Anterior cingulate cortex (tissue), 58 donors: ENCODE measurements around the gene LRRC42.
"Not testable (repeated sequence)": the region's sequence is repeated elsewhere in the genome, so short reads cannot be mapped to it uniquely, and the experiment has no call there.

Experiments
- DNase-seq, 58 donors: peaks; one replicate each; lab custom pipeline; 2025; lab: John Stamatoyannopoulos, UW

The LRRC42 gene

GRCh38 chr1:53964109-53964508 lies 18.0 kb downstream of the LRRC42 start:
- peak in 1 of 58 donors; percentile 18 for DNase-seq

GRCh38 chr1:53966794-53967193 lies 20.6 kb downstream of the LRRC42 start:
- DNase-seq: no peak

DNA sequence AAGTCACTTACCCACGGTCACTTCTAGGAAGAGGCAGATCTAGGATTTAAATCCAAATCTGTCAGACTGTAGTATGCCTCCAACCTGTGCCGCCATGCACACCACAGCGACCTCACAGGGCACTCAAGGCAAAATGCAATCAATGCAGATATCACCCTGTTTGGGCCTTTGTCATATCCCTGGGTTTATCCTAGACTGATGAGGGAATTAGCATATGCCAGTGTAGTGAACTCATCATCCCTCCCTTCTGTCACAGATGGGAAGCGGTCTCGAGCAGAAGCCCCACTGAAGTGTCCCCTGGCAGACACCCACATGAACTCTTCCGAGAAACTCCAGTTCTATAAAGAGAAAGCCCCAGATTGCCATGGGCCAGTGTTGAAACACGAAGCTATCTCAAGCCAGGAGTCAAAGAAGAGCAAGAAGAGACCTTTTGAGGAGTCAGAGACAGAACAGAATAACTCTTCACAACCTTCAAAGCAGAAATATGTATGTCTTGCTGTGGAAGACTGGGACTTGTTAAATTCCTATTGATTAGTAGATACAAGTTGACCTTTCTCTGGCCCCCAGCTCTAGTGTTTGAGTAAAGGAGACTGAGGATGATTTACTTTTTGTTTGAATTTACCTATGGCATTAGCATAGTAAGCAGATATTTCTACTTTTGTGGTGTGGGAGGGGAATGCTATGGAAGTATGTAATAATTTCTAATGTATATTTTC lies 21.4 kb downstream of the LRRC42 start:
- DNase-seq: no peak

DNA sequence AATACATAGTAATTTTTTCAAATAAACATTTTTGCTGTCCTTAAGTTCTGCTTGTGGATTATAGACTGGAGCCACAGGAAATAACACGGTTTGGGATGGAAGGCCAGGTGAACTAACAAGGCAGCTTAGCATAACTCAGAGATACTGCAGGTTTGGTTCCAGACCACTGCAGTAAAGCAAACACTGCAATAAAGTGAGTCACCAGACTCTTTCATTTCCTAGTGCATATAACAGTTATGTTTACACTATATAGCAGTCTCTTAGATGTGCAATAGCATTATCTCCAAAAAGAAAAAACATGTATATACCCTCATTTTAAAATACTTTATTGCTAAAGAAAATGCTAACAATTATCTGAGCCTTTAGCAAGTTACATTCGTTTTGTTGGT lies 22.0 kb downstream of the LRRC42 start:
- DNase-seq: no peak

DNA sequence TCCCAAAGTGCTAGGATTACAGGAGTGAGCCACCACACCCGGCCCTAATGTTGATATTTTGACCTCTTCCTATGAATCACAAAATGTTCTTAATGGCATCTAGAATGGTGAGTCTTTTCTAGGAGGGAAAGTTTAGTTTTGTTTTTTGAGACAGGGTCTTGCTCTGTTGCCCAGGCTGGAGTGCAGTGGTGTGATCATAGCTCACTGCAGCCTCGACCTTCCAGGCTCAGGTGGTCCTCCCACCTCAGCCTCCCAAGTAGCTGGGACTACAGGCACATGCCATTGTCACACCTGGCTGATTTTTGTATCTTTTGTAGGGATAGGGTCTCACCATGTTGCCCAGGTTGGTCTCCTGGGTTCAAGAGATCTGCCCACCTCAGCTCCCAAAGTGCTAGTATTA lies 23.2 kb downstream of the LRRC42 start:
- DNase-seq: not testable (repeated sequence)

GRCh38 chr1:53971718-53972117 lies 25.6 kb downstream of the LRRC42 start:
- DNase-seq: no peak

DNA sequence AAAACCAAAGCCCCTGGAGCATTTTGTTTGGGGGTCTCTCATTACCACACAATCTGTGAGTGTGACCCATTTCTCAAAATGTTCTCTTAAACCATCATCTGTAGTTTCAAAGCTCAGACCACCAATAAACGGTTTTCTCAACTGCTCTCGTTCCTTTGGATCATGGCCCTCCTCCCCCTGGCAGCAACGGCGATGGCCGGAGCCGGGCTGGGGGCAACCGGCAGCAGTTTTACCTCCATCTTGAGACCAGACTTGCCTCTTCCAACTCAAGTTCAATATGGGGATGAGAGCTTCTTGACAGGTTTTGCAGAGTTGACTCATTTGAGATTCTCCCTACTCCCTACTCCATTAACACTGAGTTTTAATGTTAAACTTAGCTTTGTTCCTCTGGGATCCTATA lies 29.7 kb downstream of the LRRC42 start:
- DNase-seq: no peak

- no peak for DNase-seq
Observed at GRCh38 chr1:53979712-53980450, 33.7 kb downstream of the LRRC42 start.

GRCh38 chr1:53981220-53981619 lies 35.1 kb downstream of the LRRC42 start:
- no peak for DNase-seq

- peak in 8 of 58 donors; percentile 4 to 28 (median 10) for DNase-seq
Observed at GRCh38 chr1:53982034-53982762, 36.0 kb downstream of the LRRC42 start.

- DNase-seq: no peak
Observed at GRCh38 chr1:53982763-53983104, 36.6 kb downstream of the LRRC42 start.

- DNase-seq: no peak
Observed at GRCh38 chr1:53984726-53985125, 38.6 kb downstream of the LRRC42 start.

DNA sequence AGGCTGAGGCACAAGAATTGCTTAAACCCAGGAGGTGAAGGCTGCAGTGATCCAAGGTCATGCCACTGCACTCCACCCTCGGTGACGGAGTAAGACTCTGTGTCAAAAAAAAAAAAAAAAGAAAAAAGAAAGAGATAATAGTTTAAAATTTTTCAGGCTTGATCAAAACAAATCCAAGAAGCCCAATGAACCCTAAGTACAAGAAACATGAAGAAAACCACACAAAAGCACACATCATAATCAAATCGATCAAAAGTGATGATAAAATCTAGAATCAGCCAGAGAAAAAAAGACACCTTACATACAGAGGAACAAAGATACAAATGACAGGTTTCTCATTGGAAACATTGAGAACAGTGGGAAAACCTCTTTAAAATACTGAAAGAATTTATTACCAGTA lies 40.3 kb downstream of the LRRC42 start:
- DNase-seq: no peak

DNA sequence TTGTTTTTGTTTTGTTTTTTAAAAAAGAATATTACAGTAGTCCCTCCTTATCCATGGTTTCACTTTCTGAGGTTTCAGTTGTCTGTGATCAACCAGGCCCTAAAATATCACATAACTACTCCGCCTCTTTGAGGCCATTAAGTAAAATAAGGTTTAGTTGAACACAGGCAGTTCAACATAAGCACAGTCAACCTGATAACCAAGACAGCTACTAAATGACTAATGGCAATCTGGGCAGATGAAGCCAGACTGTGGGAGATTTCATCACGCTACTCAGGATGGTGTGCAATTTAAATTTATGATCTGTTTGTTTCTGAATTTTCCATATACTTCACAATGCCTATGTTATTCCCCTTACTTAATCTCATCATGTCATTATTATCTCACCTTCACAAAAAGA lies 41.7 kb downstream of the LRRC42 start:
- no peak for DNase-seq

GRCh38 chr1:53992085-53992874 lies 46.1 kb downstream of the LRRC42 start:
- DNase-seq: peak in 1 of 58 donors; percentile 1

DNA sequence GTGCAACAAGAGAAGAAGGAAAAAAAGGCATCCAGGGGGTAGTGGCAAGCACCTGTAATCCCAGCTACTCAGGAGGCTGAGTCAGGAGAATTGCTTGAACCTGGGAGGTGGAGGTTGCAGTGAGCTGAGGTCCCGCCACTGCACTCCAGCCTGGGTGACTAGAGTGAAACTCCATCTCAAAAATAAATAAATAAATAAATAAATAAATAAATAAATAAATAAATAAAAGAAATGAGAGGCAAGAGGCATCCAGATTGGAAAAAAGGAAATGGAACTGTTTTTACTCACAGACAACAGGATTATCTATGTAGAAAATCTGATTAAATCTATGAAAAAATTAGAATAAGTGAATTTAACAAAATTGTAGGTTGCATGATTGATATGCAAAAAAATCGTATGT lies 48.4 kb downstream of the LRRC42 start:
- not testable (repeated sequence) for DNase-seq

DNA sequence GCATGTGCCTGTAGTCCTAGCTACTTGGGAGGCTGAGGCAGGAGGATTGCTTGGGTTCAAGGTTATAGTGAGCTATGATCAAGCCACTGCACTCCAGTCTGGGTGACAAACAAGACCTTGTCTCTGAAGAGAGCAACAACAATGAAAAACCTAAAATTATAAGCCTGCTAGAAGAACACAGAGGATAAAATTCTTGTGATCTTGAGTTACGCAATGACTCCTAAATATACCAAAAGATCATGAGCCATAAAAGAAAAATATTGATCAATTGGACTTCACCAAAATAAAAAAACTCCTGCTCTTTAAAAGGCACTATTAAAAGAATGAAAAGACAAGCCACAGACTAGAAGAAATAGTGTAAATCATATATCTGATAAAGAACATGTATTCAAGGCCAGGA lies 49.5 kb downstream of the LRRC42 start:
- DNase-seq: no peak

DNA sequence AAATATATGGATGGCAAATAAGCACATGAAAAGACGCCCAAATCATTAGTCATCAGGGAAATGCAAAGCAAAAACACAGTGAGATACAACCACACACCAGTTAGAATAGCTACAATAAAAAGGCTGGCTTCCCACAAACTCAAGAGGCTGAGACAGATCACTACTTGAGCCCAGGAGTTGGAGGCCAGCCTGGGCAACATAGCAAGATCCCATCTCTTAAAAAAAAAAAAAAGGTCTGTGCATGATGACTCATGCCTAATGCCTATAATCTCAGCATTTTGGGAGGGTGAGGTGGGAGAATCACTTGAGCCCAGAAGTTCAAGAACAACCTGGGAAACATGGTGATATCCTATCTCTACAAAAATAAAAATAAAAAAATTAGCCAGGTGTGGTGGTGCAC lies 52.1 kb downstream of the LRRC42 start:
- no peak for DNase-seq

- no peak for DNase-seq
Observed at GRCh38 chr1:53999920-54000319, 53.8 kb downstream of the LRRC42 start.

- DNase-seq: no peak
Observed at GRCh38 chr1:54001591-54001990, 55.4 kb downstream of the LRRC42 start.
